ENCODE measurements around the gene CXCR5.

DNA sequence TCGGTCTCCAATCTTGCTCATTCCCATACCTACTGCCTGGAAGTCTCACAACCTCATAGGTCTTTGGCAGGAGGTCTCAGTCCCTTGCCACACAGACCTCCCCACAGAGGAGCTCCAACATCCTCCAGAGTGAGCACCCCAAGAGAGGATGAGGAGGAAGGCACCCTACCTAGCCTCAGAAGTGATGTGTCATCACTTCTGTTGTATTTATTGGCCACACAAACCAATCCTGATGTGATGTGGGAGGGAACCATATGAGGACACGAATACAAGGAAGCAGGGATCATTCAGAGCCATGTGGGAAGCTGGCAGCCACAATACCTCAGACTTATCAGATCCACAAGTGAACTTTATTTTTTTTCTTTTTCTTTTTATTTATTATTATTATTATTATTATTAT lies 63.4 kb downstream of the CXCR5 start:
- TF ChIP-seq CTCF (IDR thresholded peaks at IDR 0.05) = no peak
- TF ChIP-seq EP300 (IDR thresholded peaks at IDR 0.05; ENCODE audit: low read depth) = no peak
